Kidney epithelial cell (primary cell): Measurements from ENCODE around the gene ZHX3. TPM values are rescaled to one million over a fixed set of nuclear protein-coding genes. Genes with fewer than 3 reads are reported as not detected.

Experiments used
- DNase-seq: peaks from one replicate; pipeline ENCODE4 v3.0.0-alpha.2; 2010; ENCODE audit warnings: low read depth
- H3K27me3 ChIP-seq: 2 replicates; pipeline ENCODE4 v1.6.0; 2011; ENCODE audit warnings: low read length; ENCODE audit not compliant: control insufficient read depth, insufficient read depth
- H3K36me3 ChIP-seq: 2 replicates; pipeline ENCODE4 v1.5.1; 2011; ENCODE audit warnings: low read length; ENCODE audit not compliant: control insufficient read depth, insufficient read depth
- H3K4me3 ChIP-seq: 2 replicates; pipeline ENCODE4 v1.5.1; 2011; ENCODE audit warnings: low read depth, mild to moderate bottlenecking, control low read depth, low read length
- CTCF ChIP-seq: IDR thresholded peaks from 2 replicates; pipeline ENCODE4 v1.5.1; 2011; ENCODE audit warnings: mild to moderate bottlenecking, moderate library complexity, low read length, control low read depth, inconsistent platforms; ENCODE audit not compliant: insufficient read depth, poor library complexity, severe bottlenecking
- total RNA-seq: library from RNA; depleted of rRNA; stranded (reverse); fragments of >200 nt; gene quantifications from 2 replicates; pipeline ENCODE4 v1.2.3, GENCODE V29; 2015

Gene ZHX3
- total RNA-seq, 1 donor from 2014 or later: 7.6 TPM

DNA sequence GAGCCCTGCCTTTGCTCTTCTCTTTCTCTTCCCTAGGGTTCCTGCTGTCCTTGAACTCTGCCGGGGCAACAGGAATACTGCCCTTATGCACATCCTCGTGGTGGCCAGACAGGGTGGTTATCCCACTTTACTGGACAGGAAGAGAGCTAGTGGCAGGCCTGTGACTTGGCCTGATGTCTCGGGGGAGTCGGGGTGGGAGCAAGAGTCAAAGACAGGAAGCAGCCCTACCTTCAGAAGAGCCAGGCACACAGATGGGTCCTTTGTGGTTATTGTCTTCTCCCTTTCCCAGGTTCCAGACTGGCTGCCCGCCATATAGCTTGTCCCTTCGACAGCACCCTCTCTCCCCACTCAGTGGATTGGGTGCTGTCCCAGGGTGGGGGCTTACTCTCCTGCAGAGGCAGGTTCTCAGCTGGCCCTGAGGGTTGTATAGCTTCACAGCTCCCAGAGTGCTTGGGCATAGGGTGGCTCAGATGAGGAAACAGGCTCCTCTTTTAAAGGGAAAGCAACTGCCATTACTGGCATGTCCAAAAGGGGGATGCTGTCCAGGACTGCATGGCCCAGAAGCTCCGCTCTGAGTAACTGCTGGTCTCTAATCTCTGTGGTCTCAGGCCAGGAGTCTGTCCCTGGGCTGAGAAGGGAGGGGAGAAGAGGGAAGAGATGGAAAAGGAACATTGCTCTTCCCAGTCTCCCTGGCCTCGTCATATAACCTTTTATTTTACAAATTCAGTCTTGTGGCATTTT is 162.9 kb downstream of the ZHX3 start:
- Histone ChIP-seq H3K4me3 (no peak overlapping the region), H3K36me3 (no peaks in the 10 kb centered on the region), H3K27me3 (no peaks in the 10 kb centered on the region)
- DNase-seq: no peak
- TF ChIP-seq CTCF: no peak

GRCh38 chr20:41152108-41152757 is 165.3 kb downstream of the ZHX3 start:
- H3K4me3 ChIP-seq: no peak overlapping the region
- H3K27me3 ChIP-seq: no peaks in the 10 kb centered on the region
- no peak for DNase-seq
- TF ChIP-seq CTCF: no peak
- H3K36me3 ChIP-seq: no peaks in the 10 kb centered on the region

DNA sequence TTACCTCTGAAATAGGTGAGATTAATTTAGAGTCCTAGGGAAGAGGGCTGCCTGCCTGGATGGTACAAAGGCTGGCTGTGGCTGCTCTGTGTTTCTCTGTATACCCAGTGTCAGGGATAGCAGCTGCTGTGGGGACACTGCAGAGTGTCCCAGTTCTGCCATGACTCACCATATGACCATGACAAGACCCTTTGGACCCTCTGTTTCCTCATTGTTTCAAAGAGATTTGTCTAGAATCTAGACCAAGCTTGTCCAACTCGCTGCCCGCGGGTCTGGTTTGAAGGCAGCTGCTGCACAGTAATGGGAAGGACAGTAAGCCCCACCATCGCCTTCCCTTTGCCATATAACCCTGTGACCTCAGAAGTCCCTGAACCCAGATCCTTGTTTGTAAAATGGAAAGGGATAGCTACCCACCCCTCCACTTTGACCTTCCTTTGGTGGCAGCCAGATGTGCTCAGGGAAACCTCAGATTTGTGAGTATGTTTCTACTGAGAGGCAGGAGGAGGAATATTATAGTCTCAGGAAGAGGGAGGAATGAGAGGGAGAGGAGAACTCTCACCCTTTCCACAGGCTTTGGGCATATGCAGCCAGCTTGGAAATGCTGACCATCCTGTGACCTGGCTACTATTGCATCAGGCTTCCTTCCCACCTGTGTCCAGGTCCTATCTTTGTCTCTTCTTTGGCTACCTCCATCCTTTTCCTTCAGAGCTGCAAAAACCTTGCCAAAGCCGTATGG is 166.2 kb downstream of the ZHX3 start:
- H3K27me3 ChIP-seq: no peaks in the 10 kb centered on the region
- no peak for DNase-seq
- TF ChIP-seq CTCF: no peak
- H3K36me3 ChIP-seq: no peaks in the 10 kb centered on the region
- no peak overlapping the region for H3K4me3 ChIP-seq

DNA sequence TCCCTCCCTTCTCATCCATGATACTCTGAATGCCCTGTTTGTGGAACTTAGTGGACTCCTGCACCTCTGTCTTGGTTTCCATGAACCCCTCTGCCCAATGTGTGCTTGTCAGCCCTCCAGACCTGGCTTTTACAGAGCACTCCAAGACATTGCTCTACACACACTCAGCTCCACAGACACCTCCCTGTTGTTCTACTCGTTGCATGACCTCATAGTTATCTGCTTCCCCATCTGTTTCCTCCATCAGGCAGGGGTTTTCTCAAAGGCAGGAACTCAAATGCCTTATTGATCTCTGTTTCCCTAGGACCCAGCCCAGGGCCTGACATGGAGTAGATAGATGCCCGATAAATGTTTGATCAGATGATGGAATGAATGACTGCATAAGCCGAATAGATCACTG is 166.9 kb downstream of the ZHX3 start:
- no peaks in the 10 kb centered on the region for H3K27me3 ChIP-seq
- H3K4me3 ChIP-seq: no peak overlapping the region
- TF ChIP-seq CTCF: no peak
- no peaks in the 10 kb centered on the region for H3K36me3 ChIP-seq
- no peak for DNase-seq

GRCh38 chr20:41148942-41149341 is 168.6 kb downstream of the ZHX3 start:
- no peak overlapping the region for H3K4me3 ChIP-seq
- H3K27me3 ChIP-seq: no peaks in the 10 kb centered on the region
- no peak for TF ChIP-seq CTCF
- no peak for DNase-seq
- no peaks in the 10 kb centered on the region for H3K36me3 ChIP-seq
